ENCODE data around the gene ARHGEF28. TPM values are rescaled to one million over a fixed set of nuclear protein-coding genes. Genes with fewer than 3 reads are reported as not detected.
A peak's percentile ranks its signal among the peaks of the same experiment; 100 is the strongest.

Gene ARHGEF28
- total RNA-seq, 2 donors from 2014 or later: 7.6 to 8.0 TPM

DNA sequence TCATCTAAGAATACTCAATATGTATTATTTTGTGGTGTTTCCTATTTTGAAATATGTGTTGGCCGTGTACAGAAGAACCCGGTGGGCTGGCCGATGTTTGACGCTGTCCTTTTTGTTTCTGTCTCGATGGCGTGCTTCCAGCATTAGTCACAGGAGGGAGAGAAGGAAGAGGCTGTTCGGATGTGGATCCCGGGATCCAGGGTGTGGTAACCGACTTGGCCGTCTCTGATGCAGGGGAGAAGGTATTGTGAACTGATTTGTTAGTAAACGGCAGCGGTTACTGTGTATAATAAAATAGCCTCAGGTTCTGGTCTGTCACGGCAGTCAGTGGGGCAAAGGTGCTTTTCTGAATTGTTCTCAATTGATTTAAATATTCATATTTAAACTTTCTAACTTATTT is 275.0 kb downstream of the ARHGEF28 start:
- no peaks in the 10 kb centered on the region for H3K9me3 ChIP-seq
- no peak overlapping the region for H3K4me3 ChIP-seq
- peak; percentile 41 for DNase-seq
- no peaks in the 10 kb centered on the region for H3K27me3 ChIP-seq
- no peaks in the 10 kb centered on the region for H3K36me3 ChIP-seq
- no peak overlapping the region for H3K27ac ChIP-seq
- no peak overlapping the region for H3K9ac ChIP-seq (ENCODE audit: low read depth in 2 of 2, low read length in 2 of 2)
- no peaks in the 10 kb centered on the region for H3K4me1 ChIP-seq
- intact Hi-C loops (cut with DNase I): no loop called here
- TF ChIP-seq, protein P1, sequence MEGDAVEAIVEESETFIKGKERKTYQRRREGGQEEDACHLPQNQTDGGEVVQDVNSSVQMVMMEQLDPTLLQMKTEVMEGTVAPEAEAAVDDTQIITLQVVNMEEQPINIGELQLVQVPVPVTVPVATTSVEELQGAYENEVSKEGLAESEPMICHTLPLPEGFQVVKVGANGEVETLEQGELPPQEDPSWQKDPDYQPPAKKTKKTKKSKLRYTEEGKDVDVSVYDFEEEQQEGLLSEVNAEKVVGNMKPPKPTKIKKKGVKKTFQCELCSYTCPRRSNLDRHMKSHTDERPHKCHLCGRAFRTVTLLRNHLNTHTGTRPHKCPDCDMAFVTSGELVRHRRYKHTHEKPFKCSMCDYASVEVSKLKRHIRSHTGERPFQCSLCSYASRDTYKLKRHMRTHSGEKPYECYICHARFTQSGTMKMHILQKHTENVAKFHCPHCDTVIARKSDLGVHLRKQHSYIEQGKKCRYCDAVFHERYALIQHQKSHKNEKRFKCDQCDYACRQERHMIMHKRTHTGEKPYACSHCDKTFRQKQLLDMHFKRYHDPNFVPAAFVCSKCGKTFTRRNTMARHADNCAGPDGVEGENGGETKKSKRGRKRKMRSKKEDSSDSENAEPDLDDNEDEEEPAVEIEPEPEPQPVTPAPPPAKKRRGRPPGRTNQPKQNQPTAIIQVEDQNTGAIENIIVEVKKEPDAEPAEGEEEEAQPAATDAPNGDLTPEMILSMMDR (IDR thresholded peaks at IDR 0.05): no peak

DNA sequence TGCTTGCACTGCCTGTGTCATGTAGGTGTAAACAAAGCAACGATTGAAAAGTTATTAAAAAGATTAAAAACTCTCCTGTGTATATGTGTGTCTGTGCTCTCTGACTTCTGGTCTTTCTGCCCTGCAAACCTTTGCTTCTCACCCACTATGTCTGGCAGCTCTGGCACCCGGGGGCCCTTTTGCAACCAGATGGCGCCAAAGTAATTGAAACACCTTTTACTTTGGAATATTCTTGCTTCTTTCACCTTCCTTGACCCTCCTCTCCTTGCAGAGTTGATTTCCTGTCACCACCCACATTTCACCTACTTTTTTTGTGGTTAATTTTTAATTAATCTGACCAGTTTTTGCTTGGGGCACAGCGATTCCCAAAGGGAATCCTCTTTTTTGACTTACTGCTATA is 275.5 kb downstream of the ARHGEF28 start:
- DNase-seq: peak; percentile 34
- Histone ChIP-seq H3K4me3 (no peak overlapping the region), H3K36me3 (no peaks in the 10 kb centered on the region), H3K27me3 (no peaks in the 10 kb centered on the region), H3K27ac (no peak overlapping the region), H3K9ac (ENCODE audit: low read depth in 2 of 2, low read length in 2 of 2) (no peak overlapping the region), H3K4me1 (no peaks in the 10 kb centered on the region), H3K9me3 (no peaks in the 10 kb centered on the region)
- TF ChIP-seq, protein P1 (IDR thresholded peaks at IDR 0.05): no peak
- intact Hi-C loops (cut with DNase I): no loop called here

GRCh38 chr5:73902327-73903051 is 276.5 kb downstream of the ARHGEF28 start:
- intact Hi-C loops (cut with DNase I): loop anchor here (2.0 kb wide), 1 partner anchor 746 kb away; no protein-coding TSS in a partner anchor
- Histone ChIP-seq H3K4me1 (no peaks in the 10 kb centered on the region), H3K9ac (ENCODE audit: low read depth in 2 of 2, low read length in 2 of 2) (no peak overlapping the region), H3K9me3 (no peaks in the 10 kb centered on the region), H3K36me3 (no peaks in the 10 kb centered on the region), H3K27me3 (no peaks in the 10 kb centered on the region), H3K27ac (no peak overlapping the region), H3K4me3 (no peak overlapping the region)
- TF ChIP-seq, protein P1 (IDR thresholded peaks at IDR 0.05): peak; percentile 84
- no peak for DNase-seq

GRCh38 chr5:73903169-73903568 is 277.2 kb downstream of the ARHGEF28 start:
- no peak overlapping the region for H3K9ac ChIP-seq (ENCODE audit: low read depth in 2 of 2, low read length in 2 of 2)
- intact Hi-C loops (cut with DNase I): loop anchor here (2.0 kb wide), 1 partner anchor 746 kb away; no protein-coding TSS in a partner anchor
- no peak for DNase-seq
- H3K27me3 ChIP-seq: no peaks in the 10 kb centered on the region
- no peaks in the 10 kb centered on the region for H3K9me3 ChIP-seq
- no peak overlapping the region for H3K27ac ChIP-seq
- H3K36me3 ChIP-seq: no peaks in the 10 kb centered on the region
- H3K4me1 ChIP-seq: no peaks in the 10 kb centered on the region
- no peak overlapping the region for H3K4me3 ChIP-seq
- TF ChIP-seq, protein P1 (IDR thresholded peaks at IDR 0.05): no peak

GRCh38 chr5:73906277-73906676 is 280.3 kb downstream of the ARHGEF28 start:
- no peak overlapping the region for H3K27ac ChIP-seq
- no peaks in the 10 kb centered on the region for H3K9me3 ChIP-seq
- H3K4me3 ChIP-seq: no peak overlapping the region
- TF ChIP-seq, protein P1 (IDR thresholded peaks at IDR 0.05): no peak
- H3K9ac ChIP-seq (ENCODE audit: low read depth in 2 of 2, low read length in 2 of 2): no peak overlapping the region
- intact Hi-C loops (cut with DNase I): no loop called here
- no peaks in the 10 kb centered on the region for H3K4me1 ChIP-seq
- DNase-seq: no peak
- H3K36me3 ChIP-seq: no peaks in the 10 kb centered on the region
- H3K27me3 ChIP-seq: no peaks in the 10 kb centered on the region

Data from colonic mucosa (tissue), 4 donors.